ENCODE data around the gene ETAA1.

The ETAA1 gene

GRCh38 chr2:67397143-67397986, at the start of gene ETAA1:
Gene ETAA1, plus strand, starts transcription at chr2:67397333. Its CDS starts 116 bp downstream, at chr2:67397449.
- DNase-seq (ENCODE audit: low spot score): peak; percentile 98

GRCh38 chr2:67366832-67367412, 30.2 kb upstream of the ETAA1 start:
- DNase-seq (ENCODE audit: low spot score): no peak

DNA sequence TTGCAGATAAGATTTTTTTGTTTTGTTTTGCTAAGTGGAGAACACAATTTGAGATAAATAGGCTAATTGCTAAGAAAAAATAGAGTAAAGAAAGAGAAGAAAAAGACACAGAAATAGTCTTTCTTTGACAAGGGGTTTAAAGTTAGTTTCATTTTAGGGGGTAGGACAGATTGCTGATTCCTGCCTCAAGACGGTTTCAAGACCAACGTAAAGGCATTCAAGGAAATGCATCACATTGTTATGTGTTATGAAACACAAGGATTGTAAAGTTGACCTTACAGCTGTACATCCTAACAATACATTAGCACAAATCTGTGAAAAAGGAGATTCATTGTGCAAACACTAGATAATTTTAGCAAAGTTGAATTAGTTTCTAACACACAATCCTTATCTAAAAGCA, 22.7 kb upstream of the ETAA1 start:
- no peak for DNase-seq (ENCODE audit: low spot score)

DNA sequence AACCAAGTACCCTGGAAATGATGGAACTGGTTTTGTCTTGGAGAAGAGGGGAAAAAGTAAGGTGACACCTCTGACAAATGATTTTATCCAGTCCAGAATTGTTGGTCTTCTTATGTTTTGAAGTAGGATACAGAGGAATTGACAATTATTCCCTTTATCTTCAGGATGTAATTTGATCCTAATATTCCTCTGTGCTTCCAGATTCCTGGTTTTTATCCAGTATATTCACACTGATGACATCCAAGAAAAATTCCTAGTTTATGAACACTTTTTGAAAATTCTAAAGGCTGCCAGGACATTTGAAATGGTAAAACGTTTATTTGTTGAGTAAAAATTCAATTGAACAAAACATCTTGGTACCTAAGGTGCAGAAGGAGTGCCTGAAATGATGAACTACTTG, 22.2 kb upstream of the ETAA1 start:
- no peak for DNase-seq (ENCODE audit: low spot score)

- DNase-seq (ENCODE audit: low spot score): no peak
These were observed 18.6 kb upstream of the ETAA1 start for GRCh38 chr2:67378555-67378954.

DNA sequence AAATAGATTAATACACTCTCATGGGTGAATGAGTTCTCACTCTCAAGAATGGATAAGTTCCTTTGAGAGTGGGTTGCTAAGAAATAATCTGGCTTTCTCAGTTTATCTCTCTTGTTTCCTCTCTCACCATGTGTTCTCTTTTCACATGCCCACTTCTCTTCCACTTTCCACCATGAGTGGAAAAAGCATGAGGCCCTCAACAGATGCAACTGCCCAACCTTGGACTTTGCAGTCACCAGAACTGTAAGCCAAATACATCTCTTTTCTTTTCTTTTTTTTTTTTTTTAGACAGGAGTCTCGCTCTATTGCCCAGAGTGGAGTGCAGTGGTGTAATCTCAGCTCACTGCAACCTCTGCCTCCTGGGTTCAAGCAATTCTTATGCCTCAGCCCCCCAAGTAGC, 18.1 kb upstream of the ETAA1 start:
- no peak for DNase-seq (ENCODE audit: low spot score)

DNA sequence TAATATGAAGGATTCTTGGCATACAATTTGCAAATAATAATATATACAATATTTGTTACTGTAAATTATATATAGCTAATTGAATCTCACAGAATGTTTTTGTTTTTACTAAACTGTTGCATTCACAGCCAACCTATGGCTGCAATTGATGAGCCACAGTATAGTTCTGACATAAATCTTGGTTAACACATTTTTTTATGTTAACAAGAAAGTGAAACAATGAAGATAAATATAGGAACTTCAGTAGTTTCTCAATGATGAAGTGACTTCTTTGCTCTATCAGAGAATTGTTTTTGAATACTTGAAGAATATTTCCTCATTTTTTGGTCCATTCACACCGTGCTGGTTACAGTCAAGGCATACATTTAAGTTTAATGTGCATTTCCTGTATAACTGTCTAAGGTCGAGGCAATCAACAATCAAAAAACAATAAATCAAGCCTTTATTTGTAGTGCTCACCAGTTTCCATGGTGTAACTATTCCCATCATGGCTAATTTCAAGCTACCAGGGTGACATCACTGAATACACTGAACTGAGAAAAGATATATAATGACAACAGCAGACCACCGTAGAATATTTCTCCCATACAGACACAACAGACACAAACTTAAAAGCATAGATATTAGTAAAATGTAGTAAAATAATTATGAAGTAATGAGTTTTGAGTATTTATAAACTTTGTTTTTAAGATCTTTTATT, 12.9 kb upstream of the ETAA1 start:
- DNase-seq (ENCODE audit: low spot score): no peak

DNA sequence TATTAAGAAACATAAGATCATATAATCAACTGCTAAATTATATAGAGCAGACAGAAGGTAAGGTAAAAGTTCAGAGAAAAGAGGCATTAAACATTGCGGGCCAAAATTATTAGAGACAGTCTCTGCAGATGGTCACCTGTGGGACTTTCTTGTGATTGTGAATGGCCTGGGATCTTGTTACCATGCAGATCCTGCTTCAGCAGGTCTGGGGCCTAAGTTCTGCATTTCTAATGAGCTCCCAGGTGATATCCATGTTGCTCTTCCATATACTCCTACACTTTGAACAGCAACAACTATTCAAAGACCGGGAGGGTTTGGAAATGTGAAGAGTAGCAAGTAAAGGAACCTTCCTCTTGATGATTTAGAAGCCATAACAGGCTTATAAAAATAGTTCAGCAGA, 8.5 kb upstream of the ETAA1 start:
- DNase-seq (ENCODE audit: low spot score): no peak

DNA sequence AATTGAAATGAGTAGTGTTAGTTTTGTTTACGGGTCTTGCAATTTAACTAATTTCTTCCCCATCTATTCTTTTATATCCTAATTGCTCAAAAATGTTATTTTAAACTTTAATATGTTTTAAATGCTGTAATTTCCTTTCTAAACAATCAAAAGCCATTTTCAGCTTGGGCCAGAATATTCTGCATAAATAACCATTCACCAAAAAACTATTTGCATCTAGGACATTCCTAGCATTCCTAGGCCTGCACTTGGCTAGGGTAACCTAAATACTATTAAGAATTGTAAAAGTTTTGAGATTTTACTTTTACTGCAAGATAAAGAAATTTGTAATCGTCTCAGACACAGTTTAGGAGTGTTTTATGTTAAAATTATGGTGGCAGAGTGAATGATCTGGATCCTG, 7.8 kb upstream of the ETAA1 start:
- DNase-seq (ENCODE audit: low spot score): no peak

DNA sequence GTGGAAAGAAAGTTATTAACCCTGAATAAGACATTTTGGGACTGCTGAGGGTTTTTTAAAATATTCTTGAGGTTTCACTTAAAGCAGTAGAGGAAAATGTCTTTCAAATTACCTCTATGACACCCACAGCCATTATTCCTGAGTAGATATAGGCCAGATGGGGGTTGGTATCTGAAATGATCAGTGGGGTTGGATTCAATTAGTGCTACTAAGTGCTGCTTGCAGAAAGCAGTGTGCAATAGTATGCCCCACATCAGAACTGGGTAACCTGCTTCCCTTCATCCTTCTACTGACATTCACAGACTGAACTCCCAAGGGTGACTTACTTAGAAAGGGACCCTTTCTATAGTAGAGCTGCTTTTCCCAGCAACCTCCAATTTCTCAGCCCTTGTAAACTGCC, 7.3 kb upstream of the ETAA1 start:
- DNase-seq (ENCODE audit: low spot score): no peak

- DNase-seq (ENCODE audit: low spot score): no peak
These were observed 3.9 kb upstream of the ETAA1 start for GRCh38 chr2:67393237-67393636.

- no peak for DNase-seq (ENCODE audit: low spot score)
These were observed 2.4 kb upstream of the ETAA1 start for GRCh38 chr2:67394734-67395133.

- no peak for DNase-seq (ENCODE audit: low spot score)
These were observed 2.0 kb downstream of the ETAA1 start for GRCh38 chr2:67399144-67399543.

DNA sequence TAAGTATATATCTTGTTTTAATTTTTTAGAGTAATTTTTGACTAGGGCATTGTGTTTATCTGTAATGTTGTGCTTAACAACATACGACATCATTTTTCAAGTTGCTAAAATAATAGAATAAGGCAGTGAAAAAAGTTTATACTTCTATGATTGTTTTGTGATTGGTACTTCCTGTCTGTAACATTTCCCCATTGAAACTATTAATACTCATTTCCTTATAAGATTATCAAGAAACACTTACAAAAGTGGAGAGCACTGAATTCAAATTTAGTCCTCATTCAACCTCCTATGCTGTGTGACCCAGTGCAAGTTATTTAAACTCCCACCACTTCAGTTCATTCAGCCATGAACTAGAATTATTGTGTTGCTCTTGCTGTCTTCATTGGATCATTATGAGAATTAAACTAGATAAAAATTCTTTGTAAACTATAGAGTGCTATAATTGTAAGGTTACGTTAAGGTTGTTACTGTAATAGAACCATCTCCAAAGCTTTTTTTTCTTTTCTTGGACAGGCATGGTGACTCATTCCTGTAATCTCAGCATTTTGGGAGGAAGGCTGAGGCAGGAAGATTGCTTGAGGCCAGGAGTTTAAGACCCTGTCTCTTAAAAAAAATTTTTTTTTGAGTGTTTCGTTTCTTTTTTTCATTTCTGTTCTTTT, 2.8 kb downstream of the ETAA1 start:
- no peak for DNase-seq (ENCODE audit: low spot score)

- no peak for DNase-seq (ENCODE audit: low spot score)
These were observed 3.7 kb downstream of the ETAA1 start for GRCh38 chr2:67400560-67401485.

- DNase-seq (ENCODE audit: low spot score): no peak
These were observed 11.2 kb downstream of the ETAA1 start for GRCh38 chr2:67408346-67408745.

- no peak for DNase-seq (ENCODE audit: low spot score)
These were observed 15.3 kb downstream of the ETAA1 start for GRCh38 chr2:67412424-67412823.

GRCh38 chr2:67414867-67415266, 17.7 kb downstream of the ETAA1 start:
- DNase-seq (ENCODE audit: low spot score): no peak

DNA sequence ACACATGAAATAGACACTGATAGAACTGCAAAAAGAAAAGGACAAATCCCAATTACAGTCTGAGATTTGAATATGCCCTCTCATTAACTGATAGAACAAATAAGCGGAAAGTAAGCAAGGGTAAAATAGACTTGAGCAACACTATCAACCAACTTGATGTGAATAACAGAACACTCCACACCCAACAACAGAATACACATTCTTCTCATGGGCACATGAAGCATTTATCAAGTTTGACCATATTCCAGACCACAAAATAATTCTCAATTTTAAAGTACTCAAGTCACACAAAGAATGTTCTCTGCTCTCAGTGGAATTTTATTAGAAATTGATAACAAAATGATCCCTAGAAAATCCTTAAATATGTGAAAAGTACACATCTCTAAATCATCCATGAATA, 19.0 kb downstream of the ETAA1 start:
- no peak for DNase-seq (ENCODE audit: low spot score)

DNA sequence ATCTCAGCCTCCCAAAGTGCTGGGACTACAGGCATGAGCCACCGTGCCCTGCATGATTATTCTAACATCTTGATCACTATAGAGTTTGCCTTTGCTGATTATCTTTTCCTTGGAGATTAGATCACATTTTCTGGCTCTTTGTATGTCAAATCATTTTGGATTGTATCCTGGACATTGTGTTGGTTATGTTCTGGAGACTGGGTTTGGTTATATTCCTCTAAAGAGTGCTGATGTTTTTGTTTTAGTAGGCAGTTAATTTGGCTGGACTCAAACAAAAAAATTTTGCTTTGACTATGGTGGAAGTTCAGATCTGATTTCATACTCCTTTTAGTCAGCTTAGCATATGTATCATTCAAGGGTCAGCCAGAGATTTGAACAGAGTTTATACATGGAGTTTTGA, 26.4 kb downstream of the ETAA1 start:
- no peak for DNase-seq (ENCODE audit: low spot score)

DNA sequence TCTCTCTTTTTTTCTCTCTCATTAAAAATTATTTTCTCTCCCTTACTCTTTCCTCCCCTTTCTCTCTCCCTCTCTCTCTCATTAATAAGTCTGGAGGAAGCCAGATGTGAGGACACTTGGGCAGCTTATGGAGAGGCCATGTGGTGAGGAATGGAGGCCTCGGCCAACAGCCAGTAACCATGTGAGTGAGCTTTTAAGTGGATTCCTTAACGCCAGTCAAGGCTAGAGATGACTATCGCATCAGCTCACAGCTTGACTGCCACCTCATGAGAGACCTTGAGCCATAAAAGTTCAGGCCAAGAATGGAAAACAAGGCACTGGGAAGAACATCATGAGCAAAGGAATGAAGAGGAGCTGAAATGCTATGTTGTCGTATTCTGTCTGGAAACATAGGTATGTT, 39.1 kb downstream of the ETAA1 start:
- DNase-seq (ENCODE audit: low spot score): no peak

- DNase-seq (ENCODE audit: low spot score): no peak
These were observed 40.0 kb downstream of the ETAA1 start for GRCh38 chr2:67437114-67437513.
